Midbrain (tissue), 1 donor: Measurements from ENCODE around the gene WDR81.
"Not testable (repeated sequence)": the region's sequence is repeated elsewhere in the genome, so short reads cannot be mapped to it uniquely, and the experiment has no call there.

Source experiments
- DNase-seq: peaks from one replicate; lab custom pipeline; 2025; lab: John Stamatoyannopoulos, UW

WDR81 gene

GRCh38 chr17:1753767-1754429, 29.4 kb downstream of the WDR81 start:
- no peak for DNase-seq

- no peak for DNase-seq
Observed at GRCh38 chr17:1754430-1755112, 30.1 kb downstream of the WDR81 start.

- no peak for DNase-seq
Observed at GRCh38 chr17:1755252-1755826, 30.8 kb downstream of the WDR81 start.

- DNase-seq, result no peak
Observed at GRCh38 chr17:1755827-1756262, 31.3 kb downstream of the WDR81 start.

- no peak for DNase-seq
Observed at GRCh38 chr17:1758807-1759206, 34.3 kb downstream of the WDR81 start.

GRCh38 chr17:1759529-1759928, 35.0 kb downstream of the WDR81 start:
- DNase-seq, result no peak

- DNase-seq, result no peak
Observed at GRCh38 chr17:1762233-1762900, 37.9 kb downstream of the WDR81 start.

- no peak for DNase-seq
Observed at GRCh38 chr17:1762901-1763898, 38.7 kb downstream of the WDR81 start.

- DNase-seq, result peak; percentile 29
Observed at GRCh38 chr17:1764284-1764683, 39.8 kb downstream of the WDR81 start.

- not testable (repeated sequence) for DNase-seq
Observed at GRCh38 chr17:1764705-1765104, 40.2 kb downstream of the WDR81 start.

GRCh38 chr17:1765576-1765975, 41.1 kb downstream of the WDR81 start:
- no peak for DNase-seq

- DNase-seq, result no peak
Observed at GRCh38 chr17:1766382-1767135, 42.1 kb downstream of the WDR81 start.

GRCh38 chr17:1767358-1767757, 42.9 kb downstream of the WDR81 start:
- DNase-seq, result no peak

GRCh38 chr17:1769822-1770477, 45.4 kb downstream of the WDR81 start:
- no peak for DNase-seq

GRCh38 chr17:1773000-1773695, 48.6 kb downstream of the WDR81 start:
- not testable (repeated sequence) for DNase-seq

GRCh38 chr17:1773696-1774181, 49.2 kb downstream of the WDR81 start:
- no peak for DNase-seq

- DNase-seq, result no peak
Observed at GRCh38 chr17:1774390-1775176, 50.1 kb downstream of the WDR81 start.

- DNase-seq, result no peak
Observed at GRCh38 chr17:1776328-1776727, 51.8 kb downstream of the WDR81 start.

- no peak for DNase-seq
Observed at GRCh38 chr17:1776857-1777256, 52.4 kb downstream of the WDR81 start.
